ENCODE results near the gene DEPDC5. TPM values are rescaled to one million over a fixed set of nuclear protein-coding genes. Genes with fewer than 3 reads are reported as not detected.

Gene DEPDC5
- total and polyA plus RNA-seq, 2 of the 8 experiments (the other 6 are each of a cell fraction or from before 2014, with no cell fraction given) = 18.3 to 26.5 TPM

DNA sequence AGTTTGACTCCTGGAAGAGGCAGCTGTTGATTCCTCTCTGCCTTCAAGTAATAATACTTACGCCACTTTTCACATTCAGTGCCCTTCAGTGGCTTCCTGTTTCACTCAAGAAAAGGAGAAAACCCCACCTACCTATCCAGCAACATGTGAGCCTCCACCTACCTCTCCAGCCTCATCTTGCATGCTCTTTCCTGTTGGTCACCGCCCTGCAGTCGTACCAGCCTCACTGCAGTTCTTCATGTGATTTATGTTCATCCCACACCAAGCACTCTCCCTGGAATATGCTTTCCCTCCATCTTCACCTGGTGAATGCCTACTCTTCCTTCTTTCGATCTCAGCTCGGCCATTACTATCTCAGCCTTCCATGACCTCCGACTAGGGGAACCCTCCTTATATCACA lies 168.7 kb downstream of the DEPDC5 start (continued):
- TF ChIP-seq JUN (IDR thresholded peaks at IDR 0.05; ENCODE audit: low read depth, low read length) (no peak), KDM5A (IDR thresholded peaks at IDR 0.05; ENCODE audit: low read length) (no peak), CEBPB (IDR thresholded peaks at IDR 0.05; ENCODE audit: low read depth, low read length) (no peak), BACH1 (IDR thresholded peaks at IDR 0.05; ENCODE audit: low read length) (no peak), CHD1 (IDR thresholded peaks at IDR 0.05; ENCODE audit: low read depth, low read length) (no peak)
